DMS53 treated with DMSO at 0.1 percent for 48 hours (cell line): Measurements from ENCODE around the gene VKORC1.
A peak's percentile ranks its signal among the peaks of the same experiment; 100 is the strongest.

ENCODE experiments used
- DNase-seq: peaks from one replicate; lab custom pipeline; 2025; ENCODE audit not compliant: unreplicated experiment; lab: John Stamatoyannopoulos, UW

The VKORC1 gene

DNA sequence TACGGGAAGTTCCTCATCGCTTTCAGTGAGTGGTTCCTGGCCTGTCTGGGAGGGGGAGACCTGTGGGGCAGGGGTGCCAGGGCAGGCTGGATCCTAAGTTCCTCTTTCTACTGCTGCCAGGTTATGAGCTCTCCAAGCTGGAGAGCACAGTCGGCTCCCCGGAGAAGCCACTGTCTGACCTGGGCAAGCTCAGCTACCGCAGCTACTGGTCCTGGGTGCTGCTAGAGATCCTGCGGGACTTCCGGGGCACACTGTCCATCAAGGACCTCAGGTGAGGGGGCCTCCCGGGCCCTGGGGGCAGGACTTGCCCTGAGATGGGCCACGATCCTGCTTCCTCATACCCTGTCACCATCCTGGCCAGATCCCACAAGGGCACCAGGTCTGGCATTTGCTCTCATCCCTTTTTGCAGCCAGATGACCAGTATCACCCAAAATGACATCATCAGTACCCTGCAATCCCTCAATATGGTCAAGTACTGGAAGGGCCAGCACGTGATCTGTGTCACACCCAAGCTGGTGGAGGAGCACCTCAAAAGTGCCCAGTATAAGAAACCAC lies 35.8 kb upstream of the VKORC1 start:
- peak; percentile 56 for DNase-seq

DNA sequence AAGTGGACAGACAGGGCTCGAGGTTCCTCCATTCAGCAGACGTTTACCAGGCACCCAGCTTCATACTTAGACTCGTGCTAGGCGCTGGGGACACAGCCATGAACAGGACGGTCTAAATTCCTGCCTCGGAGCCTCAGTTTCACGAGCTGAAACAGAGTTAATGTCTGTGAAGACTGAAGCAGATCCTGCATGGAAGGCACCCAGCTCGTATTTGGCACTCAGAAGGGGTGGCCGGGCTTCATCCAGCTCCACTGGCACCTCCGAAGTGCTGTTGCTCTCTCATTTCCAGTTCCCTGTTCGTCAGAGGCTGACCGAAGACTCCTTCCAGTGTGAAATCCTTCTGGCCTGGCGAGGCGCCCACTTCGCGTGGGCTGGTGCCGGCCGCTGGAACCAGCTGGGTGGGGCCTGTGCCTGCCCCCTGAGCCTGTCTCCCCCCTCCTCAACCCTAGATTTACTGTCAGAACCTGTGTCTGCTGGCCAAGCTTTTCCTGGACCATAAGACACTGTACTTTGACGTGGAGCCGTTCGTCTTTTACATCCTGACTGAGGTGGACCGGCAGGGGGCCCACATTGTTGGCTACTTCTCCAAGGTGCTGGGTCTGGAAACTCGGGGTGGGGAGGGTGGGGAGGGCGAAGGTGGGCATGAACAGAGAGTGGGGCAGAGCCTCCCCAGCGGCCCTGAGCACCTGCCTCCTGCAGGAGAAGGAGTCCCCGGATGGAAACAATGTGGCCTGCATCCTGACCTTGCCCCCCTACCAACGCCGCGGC lies 35.2 kb upstream of the VKORC1 start:
- no peak for DNase-seq

DNA sequence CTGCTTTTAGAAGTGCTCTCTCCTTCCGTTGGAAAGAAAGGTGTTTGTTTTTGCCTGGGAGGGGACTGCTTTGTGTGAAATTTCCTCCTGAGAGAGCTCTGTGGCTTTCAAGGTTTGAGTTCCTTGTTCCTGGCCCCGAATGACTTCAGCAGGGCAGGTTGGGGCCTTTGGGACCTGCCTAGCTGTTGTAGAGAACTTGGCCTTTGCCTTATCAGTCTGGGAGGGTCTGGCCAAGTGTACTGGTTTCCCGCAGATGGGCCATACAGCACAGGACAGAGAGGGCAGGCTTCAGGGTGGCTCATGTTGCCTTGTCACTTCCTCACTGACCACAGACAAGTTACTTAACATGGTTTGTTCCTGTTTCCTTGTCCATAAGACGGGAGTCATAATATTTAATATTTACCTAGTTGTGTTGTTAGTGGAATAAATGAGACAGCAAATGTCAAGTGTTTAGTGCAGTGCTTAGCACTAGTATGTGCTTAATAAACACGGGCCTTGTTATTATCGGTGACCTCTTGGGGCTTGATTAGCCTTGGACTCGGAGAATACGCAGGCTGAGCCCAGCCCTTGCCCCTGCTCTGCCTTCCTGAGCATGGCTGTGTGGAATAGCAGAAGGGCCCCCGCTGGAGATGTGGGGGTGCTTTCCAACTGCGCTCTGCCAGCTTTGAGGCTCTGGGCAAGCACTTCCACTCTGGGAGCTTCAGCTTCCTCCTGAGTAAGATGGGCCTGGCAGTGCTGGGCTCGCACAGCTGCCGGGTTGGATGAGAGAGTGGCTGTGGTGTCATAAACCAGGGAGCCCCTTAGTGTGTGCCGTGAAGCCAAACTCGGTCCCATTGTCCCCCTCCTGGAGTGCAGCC lies 34.3 kb upstream of the VKORC1 start:
- DNase-seq, result no peak

DNA sequence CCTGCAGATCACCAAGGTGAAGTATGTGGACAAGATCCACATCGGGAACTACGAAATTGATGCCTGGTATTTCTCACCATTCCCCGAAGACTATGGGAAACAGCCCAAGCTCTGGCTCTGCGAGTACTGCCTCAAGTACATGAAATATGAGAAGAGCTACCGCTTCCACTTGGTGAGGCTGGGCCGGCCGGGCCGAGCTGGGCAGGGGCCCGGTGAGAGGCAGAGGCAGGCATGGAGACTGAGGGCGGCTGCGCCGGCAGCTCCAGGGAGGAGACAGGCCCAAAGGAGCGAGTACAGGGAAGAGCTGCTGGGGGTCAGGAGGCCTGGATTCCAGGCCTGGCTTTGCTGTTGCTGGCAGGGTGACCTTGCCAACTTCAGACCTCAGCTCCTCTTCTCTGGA lies 32.6 kb upstream of the VKORC1 start:
- no peak for DNase-seq

DNA sequence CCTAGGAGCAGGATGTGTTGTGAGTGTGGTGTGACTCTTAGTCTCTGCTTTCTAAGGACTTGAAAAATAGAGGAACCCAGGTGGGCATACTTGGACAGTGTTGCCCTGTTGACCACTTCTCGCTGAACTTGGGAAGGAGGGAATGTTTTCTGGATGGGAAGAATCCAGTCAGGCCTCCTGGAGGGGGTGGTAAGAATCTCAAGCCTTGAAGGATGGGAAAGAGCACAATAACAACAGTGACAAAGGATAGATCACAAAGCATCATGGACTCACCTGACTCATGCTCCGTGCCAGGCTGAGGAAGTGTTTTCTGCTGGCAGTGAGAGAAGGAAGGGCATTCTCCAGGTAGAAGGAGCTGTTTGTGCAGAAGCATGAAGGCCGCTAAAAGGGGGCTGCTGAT lies 31.2 kb upstream of the VKORC1 start:
- DNase-seq, result no peak

DNA sequence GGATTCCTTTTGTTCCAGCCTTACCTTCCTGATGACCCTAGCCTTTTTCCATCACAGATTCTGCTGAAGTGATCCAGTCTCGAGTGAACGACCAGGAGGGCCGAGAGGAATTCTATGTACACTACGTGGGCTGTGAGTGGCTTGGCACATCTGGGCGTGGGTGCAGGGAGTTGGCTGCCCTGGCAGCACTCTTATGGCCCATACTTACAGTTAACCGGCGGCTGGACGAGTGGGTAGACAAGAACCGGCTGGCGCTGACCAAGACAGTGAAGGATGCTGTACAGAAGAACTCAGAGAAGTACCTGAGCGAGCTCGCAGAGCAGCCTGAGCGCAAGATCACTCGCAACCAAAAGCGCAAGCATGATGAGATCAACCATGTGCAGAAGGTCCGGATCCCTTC lies 25.5 kb upstream of the VKORC1 start:
- DNase-seq, result no peak

DNA sequence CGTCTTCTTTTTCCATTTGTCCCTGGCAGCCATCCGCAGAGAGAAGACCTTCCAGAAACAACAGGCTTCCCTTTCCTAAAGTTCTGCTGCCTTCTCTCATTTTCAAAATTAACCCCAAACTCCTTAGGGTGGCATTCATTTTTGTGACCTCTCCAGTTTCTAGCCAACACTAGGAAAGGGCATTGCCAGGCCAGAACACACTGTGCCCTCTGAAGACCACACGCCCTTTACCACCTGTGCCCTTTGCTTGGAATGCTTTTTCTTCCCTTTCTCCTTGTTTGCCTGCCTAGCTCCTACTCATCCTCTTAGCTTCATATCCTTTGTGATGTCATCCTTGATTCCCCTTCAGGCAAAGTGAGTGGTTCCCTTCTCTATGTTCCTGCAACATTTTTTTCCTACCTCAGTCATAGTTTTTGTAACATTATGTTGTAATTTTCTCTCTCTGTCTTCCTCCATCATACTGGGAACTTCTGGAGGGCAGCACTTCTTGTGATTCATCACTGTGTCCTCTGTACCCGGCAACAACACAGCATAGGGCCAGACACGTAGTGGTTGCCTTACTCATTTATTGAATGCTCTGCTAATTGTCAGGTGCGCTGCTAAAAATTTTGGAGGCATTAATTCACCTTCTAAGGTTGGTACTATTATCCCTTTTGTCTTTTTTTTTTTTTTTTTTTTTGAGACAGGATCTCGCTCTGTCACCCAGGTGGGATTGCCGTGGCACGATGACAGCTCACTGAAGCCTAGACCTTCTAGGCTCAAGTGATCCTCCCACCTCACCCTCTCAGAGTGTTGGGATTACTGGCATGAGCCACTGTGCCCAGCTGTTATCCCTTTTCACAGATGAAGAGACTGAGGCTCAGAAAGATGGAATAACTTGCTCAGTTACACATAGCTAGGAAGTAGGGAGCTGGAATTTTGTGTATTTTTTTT lies 23.9 kb upstream of the VKORC1 start:
- no peak for DNase-seq

DNA sequence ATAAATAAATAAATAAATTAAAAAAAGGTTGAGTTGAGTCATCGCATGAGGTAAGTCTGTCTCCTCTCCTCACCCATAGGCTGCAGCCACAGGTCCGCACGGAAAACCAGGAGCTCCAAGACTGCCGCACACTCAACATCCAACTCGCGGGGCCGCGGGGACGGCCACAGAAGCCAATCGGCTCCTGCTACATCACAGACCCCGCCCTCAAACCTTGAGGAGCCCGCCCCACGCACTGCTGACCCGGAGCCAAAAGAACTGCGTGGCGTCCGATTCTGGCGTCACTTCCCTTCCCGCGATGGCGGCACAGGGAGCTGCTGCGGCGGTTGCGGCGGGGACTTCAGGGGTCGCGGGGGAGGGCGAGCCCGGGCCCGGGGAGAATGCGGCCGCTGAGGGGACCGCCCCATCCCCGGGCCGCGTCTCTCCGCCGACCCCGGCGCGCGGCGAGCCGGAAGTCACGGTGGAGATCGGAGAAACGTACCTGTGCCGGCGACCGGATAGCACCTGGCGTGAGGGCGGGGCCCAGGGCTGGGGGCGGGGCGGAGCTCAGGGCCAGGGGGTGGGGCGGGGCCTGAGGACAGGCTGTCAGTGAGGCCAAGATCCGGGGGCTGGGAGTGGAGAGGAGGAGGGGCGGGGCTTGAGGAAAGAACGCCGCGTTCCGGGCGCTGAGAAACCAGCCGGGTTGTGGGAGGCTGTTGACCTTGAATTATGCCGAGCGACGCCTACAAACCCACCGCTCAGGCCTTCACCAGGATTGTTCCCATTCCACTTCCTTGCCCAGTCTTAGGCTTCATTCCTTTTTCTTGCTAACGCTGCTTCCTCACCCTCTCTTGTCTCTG lies 23.0 kb upstream of the VKORC1 start, which contains the start of gene KAT8:
KAT8 (plus strand) TSS at position 281 of the 839 bp plus-strand sequence; CDS start at position 299, 18 bp downstream.
- DNase-seq, result peak; percentile 86

DNA sequence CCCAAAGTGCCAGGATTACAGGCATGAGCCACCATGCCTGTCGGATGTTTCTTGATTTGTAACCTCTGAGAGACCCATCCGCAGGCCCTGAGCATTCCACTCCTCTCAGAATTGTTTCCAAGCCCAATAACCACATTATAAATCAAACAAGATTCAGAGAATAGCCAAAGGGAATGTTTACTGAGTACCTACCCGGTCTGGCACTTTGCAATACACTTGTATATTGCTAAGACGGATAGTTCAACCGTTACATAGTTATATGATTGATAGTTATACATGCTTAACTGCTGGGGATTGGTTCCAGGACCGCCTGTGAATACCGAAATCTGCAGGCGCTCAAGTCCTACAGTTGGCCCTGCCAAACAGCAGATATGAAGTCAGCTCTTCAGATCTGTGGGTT lies 19.9 kb upstream of the VKORC1 start:
- DNase-seq, result no peak

DNA sequence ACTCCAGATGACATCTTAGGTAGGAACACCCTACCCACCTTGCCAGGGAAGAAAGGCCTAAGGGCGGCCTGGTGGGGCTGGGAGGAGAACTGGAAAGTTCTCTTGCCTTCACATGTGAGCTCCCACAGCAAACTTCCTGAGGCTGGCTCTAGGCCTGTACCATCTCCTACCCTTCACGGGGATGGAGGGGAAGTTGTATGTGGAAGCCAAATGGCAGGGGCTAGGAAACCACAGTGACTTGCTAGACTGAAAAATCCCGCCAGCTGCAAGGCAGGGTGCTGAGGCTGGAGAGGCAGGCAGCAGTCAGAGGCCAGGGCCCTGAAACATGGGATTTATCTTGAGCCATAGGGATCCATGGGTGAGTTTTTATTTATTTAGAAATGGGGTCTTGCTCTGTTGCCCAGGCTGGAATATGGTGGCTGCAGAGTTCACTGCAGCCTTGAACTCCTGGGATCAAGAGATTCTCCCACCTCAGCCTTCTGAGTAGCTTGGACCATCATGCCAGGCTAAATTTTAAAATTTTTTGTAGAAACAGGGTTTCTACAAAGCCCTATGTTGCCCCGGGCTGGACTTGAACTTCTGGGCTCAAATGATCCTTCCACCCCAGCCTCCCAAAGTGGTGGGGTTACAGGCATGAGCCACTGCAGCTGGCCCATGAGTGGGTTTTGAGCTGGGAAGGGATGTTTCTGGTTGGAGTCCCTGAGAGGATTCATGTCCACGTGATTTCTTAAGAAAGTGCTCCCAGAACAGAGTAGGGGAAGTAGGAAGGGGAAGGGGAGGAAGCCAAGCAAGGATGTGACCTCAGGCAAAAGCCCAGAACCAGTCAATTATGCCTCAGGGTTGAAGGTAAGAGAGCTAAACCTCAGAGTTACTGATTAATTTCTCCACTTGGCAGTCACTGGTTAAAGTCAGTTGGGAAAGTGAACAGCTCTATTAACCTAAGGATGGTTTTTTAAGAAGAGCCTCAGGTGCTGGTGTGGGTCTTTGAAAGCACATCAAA lies 18.8 kb upstream of the VKORC1 start:
- no peak for DNase-seq

DNA sequence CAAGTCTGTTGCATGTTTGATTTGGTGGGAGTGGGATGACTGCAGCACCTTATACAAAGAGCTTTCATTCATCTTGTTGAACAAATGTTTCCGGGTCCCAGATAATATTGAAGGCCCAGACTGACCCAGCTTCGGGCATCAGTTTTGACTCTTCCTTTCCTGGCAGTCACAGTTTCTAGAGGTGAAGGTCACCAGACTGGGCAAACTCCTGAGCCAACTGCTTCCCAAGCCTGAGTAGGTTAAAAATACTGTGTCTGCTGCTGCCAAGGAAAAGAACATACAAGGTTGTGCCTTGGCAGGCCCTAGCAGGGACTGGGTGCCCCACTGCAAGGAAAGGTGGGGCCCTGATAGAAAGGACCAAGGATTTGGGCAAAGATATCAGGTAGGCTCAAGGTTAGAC lies 18.1 kb upstream of the VKORC1 start:
- no peak for DNase-seq

DNA sequence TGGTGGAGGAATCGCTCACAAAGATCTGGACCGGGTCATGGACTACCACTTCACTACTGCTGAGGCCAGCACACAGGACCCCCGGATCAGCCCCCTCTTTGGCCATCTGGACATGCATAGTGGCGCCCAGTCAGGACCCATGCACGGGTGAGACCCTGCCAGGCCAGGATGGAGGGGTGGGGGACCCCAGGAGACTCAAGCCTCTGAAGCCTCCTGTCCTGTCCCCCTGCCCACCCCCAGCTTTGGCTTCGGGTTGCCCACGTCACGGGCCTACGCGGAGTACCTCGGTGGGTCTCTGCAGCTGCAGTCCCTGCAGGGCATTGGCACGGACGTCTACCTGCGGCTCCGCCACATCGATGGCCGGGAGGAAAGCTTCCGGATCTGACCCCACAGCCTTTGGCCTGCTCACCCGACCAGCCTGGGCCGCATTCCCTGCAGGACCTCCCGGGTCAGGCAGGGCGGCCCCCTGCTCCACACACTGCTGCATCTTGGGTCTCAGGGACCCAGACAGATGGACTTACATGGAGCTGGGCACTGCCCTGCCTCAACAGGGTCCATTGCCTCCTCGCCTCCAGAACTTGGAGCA lies 17.4 kb upstream of the VKORC1 start:
- no peak for DNase-seq

DNA sequence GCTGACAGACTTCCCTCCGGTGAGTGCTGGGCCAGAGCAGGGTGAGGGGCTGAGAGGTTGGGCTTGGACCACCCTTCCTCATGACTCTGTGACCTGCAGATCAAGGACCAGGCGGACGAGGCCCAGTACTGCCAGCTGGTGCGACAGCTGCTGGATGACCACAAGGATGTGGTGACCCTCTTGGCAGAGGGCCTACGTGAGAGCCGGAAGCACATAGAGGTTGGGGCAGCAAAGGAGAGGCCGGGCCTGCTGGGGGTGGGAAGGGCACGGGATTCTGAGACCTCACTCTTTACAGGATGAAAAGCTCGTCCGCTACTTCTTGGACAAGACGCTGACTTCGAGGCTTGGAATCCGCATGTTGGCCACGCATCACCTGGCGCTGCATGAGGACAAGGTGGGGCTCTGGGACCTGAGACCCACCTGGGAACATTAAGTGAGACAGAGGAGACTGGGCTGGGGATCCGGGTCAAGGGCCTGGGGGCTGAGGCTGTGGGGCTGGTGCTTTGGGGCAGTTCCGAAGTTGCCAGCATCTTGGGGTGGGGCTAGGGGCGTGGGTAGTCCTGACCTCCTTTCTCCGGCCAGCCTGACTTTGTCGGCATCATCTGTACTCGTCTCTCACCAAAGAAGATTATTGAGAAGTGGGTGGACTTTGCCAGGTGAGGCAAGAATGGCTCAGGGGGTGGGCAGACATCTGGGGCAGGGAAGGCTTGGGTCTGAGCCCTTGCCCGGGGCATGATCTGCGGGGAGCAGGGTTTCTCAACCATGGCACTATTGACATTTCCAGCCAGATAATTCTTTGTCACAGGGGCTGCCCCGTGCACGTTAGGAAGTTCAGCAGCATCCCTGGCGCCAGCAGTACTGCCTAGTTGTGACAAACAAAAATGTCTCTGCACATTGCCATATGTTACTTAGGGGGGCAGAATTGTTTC lies 15.8 kb upstream of the VKORC1 start:
- DNase-seq, result no peak

DNA sequence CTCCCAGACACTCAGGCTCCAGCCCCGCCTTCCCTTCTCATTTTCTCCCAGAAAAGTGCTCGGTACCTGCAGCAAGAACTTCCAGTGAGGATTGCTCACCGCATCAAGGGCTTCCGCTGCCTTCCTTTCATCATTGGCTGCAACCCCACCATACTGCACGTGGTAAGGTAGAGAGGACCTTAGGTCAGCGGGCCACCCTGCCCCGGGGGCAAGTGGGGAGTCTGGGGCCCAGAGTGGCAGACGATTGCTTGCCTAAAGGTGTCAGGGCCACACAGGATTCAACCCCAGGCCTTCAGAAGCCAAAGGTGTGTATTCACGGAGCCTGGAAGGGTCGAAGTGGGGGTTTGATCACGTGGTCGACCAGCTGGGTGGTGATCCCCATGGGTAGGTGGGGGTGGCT lies 15.0 kb upstream of the VKORC1 start:
- no peak for DNase-seq

DNA sequence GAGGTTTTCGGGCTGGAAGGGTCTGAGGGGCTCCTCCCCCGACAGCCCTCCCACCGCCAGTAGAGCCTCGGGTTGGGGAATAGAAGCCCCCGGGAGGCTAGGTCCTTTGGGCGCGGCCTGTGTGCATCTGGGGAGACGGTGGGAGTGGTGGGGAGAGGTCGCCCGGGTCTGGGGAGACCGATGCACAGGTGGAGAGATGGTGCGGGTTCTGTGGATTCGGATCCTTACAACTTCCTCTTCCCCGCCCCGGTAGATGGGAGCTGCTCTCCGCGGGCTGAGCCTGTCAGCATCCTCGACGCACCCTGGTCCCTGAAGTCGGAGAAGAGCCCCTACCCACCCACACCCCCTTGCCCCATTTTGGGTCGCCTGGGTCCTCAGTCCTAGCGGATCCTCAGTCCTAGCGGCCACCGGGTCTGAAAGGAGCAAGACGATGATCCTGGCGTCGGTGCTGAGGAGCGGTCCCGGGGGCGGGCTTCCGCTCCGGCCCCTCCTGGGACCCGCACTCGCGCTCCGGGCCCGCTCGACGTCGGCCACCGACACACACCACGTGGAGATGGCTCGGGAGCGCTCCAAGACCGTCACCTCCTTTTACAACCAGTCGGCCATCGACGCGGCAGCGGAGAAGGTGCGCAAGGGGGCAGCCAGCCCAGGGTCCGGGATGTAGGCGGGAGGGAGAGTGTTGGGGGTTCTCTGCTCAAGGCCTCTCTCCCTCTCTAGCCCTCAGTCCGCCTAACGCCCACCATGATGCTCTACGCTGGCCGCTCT lies 14.4 kb upstream of the VKORC1 start:
- no peak for DNase-seq

DNA sequence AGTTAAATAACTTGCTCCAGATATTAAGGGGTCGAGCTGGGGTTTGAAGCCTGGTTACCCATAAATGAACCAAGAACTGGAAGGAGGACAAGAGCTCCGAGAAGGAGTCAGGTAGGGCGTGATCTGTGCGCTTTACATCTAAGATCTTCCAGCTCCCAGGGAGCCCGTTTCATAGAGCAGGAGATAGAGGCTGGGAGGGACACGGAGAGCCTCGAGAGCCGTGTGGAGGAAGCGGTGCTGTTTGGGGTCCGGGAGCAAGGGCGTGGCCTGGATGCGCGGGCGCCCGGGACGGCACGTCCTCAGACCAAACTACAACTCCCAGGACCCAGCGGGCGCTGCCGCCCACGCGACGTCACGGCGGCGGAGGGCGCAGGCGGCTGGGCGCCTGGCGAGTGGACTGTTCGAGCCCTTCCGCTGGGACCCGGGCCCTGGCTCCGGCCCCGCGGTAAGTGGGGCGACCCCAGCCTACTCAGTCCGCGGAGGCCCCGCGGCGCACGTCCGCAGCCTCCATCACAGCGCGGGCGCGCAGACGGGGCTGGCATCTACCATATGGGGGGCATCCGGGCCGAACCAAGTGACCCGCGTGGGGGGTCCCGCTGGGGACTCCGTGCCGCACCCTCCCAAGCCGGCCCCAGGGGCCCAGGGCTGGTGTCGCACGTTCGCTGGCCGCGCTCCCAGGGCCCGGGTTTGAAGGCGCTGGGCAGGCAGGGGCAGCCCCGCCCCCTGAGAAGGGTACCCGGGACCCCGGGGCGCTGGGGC lies 13.6 kb upstream of the VKORC1 start, which contains the start of gene BCKDK:
BCKDK (plus strand) TSS at position 352 of the 759 bp plus-strand sequence. CDS start 838 bp downstream, outside the sequence.
- DNase-seq, result peak; percentile 11
